Measurements from ENCODE around the gene NCKAP5.

DNA sequence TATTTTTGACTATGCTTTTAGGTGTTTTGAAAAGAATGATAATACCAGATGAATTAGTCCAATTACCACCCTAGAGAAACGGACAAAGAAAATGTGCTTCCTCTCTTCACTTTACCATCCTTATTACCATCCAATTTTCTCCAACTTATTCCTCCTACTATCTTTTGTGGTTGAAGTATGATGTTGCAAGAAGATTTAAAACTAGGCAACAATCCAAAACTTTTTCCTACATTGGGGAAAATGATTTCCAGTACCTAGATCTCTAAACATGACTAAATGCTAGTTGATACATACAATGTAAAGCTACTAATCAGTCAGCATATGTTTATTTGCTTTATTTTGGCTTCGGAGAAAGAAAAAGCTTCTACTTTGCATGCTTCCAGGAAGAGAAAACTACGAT, 543.3 kb downstream of the NCKAP5 start:
- TF ChIP-seq POLR2A (IDR thresholded peaks at IDR 0.05; ENCODE audit: extremely low read depth, insufficient read length) = no peak
- TF ChIP-seq, protein P1, sequence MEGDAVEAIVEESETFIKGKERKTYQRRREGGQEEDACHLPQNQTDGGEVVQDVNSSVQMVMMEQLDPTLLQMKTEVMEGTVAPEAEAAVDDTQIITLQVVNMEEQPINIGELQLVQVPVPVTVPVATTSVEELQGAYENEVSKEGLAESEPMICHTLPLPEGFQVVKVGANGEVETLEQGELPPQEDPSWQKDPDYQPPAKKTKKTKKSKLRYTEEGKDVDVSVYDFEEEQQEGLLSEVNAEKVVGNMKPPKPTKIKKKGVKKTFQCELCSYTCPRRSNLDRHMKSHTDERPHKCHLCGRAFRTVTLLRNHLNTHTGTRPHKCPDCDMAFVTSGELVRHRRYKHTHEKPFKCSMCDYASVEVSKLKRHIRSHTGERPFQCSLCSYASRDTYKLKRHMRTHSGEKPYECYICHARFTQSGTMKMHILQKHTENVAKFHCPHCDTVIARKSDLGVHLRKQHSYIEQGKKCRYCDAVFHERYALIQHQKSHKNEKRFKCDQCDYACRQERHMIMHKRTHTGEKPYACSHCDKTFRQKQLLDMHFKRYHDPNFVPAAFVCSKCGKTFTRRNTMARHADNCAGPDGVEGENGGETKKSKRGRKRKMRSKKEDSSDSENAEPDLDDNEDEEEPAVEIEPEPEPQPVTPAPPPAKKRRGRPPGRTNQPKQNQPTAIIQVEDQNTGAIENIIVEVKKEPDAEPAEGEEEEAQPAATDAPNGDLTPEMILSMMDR (IDR thresholded peaks at IDR 0.05; ENCODE audit: low read depth, low read length) = no peak
- TF ChIP-seq MYC (IDR thresholded peaks at IDR 0.05; ENCODE audit: low read depth, low read length) = no peak

Data from NB4 (cell line).